GM21526 (cell line): ENCODE measurements around the gene ADAD1.

Source experiments
- ATAC-seq: cut with Tn5 transposase; IDR thresholded peaks from one replicate; pipeline ENCODE4 v1.9.1; 2021; ENCODE audit warnings: moderate library complexity; ENCODE audit not compliant: unreplicated experiment, low FRiP score

ADAD1 gene

GRCh38 chr4:122453384-122453995 is 74.7 kb downstream of the ADAD1 start:
- ATAC-seq: no peak

GRCh38 chr4:122456231-122457116 is 77.7 kb downstream of the ADAD1 start, which contains the start of gene IL2:
IL2 (minus strand) TSS chr4:122456725; CDS start chr4:122456440, 285 bp downstream.
- no peak for ATAC-seq

GRCh38 chr4:122458625-122459024 is 79.8 kb downstream of the ADAD1 start:
- peak; percentile 87 for ATAC-seq

- ATAC-seq: no peak
Measured at GRCh38 chr4:122469457-122469856, 90.6 kb downstream of the ADAD1 start.

GRCh38 chr4:122475233-122475632 is 96.4 kb downstream of the ADAD1 start:
- no peak for ATAC-seq

- no peak for ATAC-seq
Measured at GRCh38 chr4:122476126-122476525, 97.3 kb downstream of the ADAD1 start.

GRCh38 chr4:122476745-122477144 is 97.9 kb downstream of the ADAD1 start:
- no peak for ATAC-seq
